Suprapubic skin (tissue), 3 donors: Measurements from ENCODE around the gene PRXL2C.

ENCODE experiments used
- POLR2A ChIP-seq, 2 donors: fragments of 450-650 bp; IDR thresholded peaks; one replicate each; pipeline ENCODE4 v1.6.1; 2017; ENCODE audit warnings: antibody characterized with exemption in 2 of 2, mild to moderate bottlenecking in 2 of 2, moderate library complexity in 2 of 2
- TF ChIP-seq, protein P1 (sequence below), 2 donors: fragments of 200-600 bp in 1 of 2; fragments of 450-650 bp in 1 of 2; sonication (generic) in 1 of 2; IDR thresholded peaks; one replicate each; pipeline ENCODE4 v1.5.1; 2016 to 2019; ENCODE audit warnings: antibody characterized with exemption in 2 of 2, mild to moderate bottlenecking in 1 of 2, moderate library complexity in 1 of 2

DNA sequence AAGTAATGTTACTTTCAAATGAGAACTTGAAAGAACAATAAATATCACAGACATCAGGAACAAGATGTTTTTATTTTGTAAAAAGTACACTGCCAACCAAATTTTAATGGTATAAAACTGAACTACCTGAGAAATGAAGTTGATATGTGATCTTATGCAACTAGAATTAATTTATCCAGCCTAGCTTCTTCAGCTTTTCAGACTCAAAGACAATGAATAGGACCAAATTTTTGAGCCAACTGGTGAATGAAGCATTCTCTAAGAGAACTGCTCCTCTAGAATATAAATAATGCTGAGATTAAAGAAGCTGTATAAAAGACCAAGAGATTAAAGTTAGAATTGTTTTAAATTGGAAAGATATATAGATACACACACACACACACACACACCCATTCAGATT is 45.4 kb downstream of the PRXL2C start:
- TF ChIP-seq, protein P1, sequence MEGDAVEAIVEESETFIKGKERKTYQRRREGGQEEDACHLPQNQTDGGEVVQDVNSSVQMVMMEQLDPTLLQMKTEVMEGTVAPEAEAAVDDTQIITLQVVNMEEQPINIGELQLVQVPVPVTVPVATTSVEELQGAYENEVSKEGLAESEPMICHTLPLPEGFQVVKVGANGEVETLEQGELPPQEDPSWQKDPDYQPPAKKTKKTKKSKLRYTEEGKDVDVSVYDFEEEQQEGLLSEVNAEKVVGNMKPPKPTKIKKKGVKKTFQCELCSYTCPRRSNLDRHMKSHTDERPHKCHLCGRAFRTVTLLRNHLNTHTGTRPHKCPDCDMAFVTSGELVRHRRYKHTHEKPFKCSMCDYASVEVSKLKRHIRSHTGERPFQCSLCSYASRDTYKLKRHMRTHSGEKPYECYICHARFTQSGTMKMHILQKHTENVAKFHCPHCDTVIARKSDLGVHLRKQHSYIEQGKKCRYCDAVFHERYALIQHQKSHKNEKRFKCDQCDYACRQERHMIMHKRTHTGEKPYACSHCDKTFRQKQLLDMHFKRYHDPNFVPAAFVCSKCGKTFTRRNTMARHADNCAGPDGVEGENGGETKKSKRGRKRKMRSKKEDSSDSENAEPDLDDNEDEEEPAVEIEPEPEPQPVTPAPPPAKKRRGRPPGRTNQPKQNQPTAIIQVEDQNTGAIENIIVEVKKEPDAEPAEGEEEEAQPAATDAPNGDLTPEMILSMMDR (IDR thresholded peaks at IDR 0.05): no peak
- no peak for TF ChIP-seq POLR2A (IDR thresholded peaks at IDR 0.05)
